Measurements from ENCODE around the gene GYPB.
"Not testable (repeated sequence)": the region's sequence is repeated elsewhere in the genome, so short reads cannot be mapped to it uniquely, and the experiment has no call there.

GRCh38 chr4:144003890-144004265 is 15.3 kb downstream of the GYPB start:
- not testable (repeated sequence) for TF ChIP-seq CTCF (IDR thresholded peaks at IDR 0.05; ENCODE audit: low read length); EZH2 (IDR thresholded peaks at IDR 0.05; ENCODE audit: borderline replicate concordance, low read length)
